Progenitor cell of endocrine pancreas (in vitro differentiated cells): ENCODE measurements around the gene KLHL11. TPM values are rescaled to one million over a fixed set of nuclear protein-coding genes. Genes with fewer than 3 reads are reported as not detected.

Source experiments
- DNase-seq: peaks from one replicate; pipeline ENCODE4 v3.0.0; 2021; ENCODE audit warnings: low spot score; ENCODE audit not compliant: unreplicated experiment
- H3K27ac Mint-ChIP-seq: 2 replicates; pipeline ENCODE4 v1.8.0; 2021; ENCODE audit warnings: mild to moderate bottlenecking, moderate library complexity, mixed read lengths
- H3K27me3 Mint-ChIP-seq: 2 replicates; pipeline ENCODE4 v1.8.0; 2021; ENCODE audit warnings: mixed read lengths
- H3K36me3 Mint-ChIP-seq: 2 replicates; pipeline ENCODE4 v1.8.0; 2022; ENCODE audit warnings: mixed read lengths; ENCODE audit not compliant: insufficient read depth
- H3K4me1 Mint-ChIP-seq: 2 replicates; pipeline ENCODE4 v1.8.0; 2021; ENCODE audit warnings: low read depth, mixed read lengths
- H3K4me3 Mint-ChIP-seq: 2 replicates; pipeline ENCODE4 v1.8.0; 2021; ENCODE audit warnings: low read depth, mild to moderate bottlenecking, moderate library complexity, mixed read lengths
- H3K9me3 Mint-ChIP-seq: 2 replicates; pipeline ENCODE4 v1.8.0; 2021; ENCODE audit warnings: low read depth, mixed read lengths
- CTCF ChIP-seq: fragments of 200-600 bp; sonication (generic); IDR thresholded peaks from one replicate; pipeline ENCODE4 v1.5.0; 2021; ENCODE audit warnings: antibody characterized with exemption, mild to moderate bottlenecking; ENCODE audit not compliant: unreplicated experiment
- total RNA-seq: library from RNA; stranded (reverse); gene quantifications from 2 replicates; pipeline ENCODE4 v1.2.1, GENCODE V29; 2021

The KLHL11 gene
- total RNA-seq, 1 donor from 2014 or later: 16.9 TPM

- no peaks in the 10 kb centered on the region for H3K9me3 Mint-ChIP-seq
- H3K4me3 Mint-ChIP-seq: peak within 1 kb of the TSS; percentile 91
- H3K36me3 Mint-ChIP-seq: peaks cover 3% of the 10 kb centered on the region
- H3K27ac Mint-ChIP-seq: peak within 1 kb of the TSS; percentile 95
- TF ChIP-seq CTCF: peak; percentile 10
- peaks cover 19% of the 10 kb centered on the region for H3K4me1 Mint-ChIP-seq
- peak; percentile 67 for DNase-seq
- no peaks in the 10 kb centered on the region for H3K27me3 Mint-ChIP-seq
These were observed 52.7 kb downstream of the KLHL11 start, which contains the start of gene FKBP10 for GRCh38 chr17:41812381-41813151. TSS of gene FKBP10 (plus strand) at chr17:41813004. CDS start at chr17:41813035, 31 bp downstream.

- H3K4me3 Mint-ChIP-seq: peak within 1 kb of the TSS; percentile 91
- H3K27me3 Mint-ChIP-seq: no peaks in the 10 kb centered on the region
- peak; percentile 73 for DNase-seq
- H3K36me3 Mint-ChIP-seq: peaks cover 3% of the 10 kb centered on the region
- peak; percentile 78 for TF ChIP-seq CTCF
- no peaks in the 10 kb centered on the region for H3K9me3 Mint-ChIP-seq
- peak within 1 kb of the TSS; percentile 95 for H3K27ac Mint-ChIP-seq
- H3K4me1 Mint-ChIP-seq: peaks cover 19% of the 10 kb centered on the region
These were observed 53.5 kb downstream of the KLHL11 start, which contains the start of gene P3H4 for GRCh38 chr17:41811549-41812380. TSS of gene P3H4 (minus strand) at chr17:41811949. CDS start at chr17:41811915, 34 bp downstream.

- peaks cover 3% of the 10 kb centered on the region for H3K36me3 Mint-ChIP-seq
- no peak for TF ChIP-seq CTCF
- no peak overlapping the region for H3K27ac Mint-ChIP-seq
- no peaks in the 10 kb centered on the region for H3K27me3 Mint-ChIP-seq
- H3K9me3 Mint-ChIP-seq: no peaks in the 10 kb centered on the region
- H3K4me1 Mint-ChIP-seq: peaks cover 19% of the 10 kb centered on the region
- peak overlapping the region; percentile 72 for H3K4me3 Mint-ChIP-seq
- DNase-seq: no peak
These were observed 54.3 kb downstream of the KLHL11 start for GRCh38 chr17:41810659-41811548.

- Mint-ChIP-seq H3K4me1 (peaks cover 10% of the 10 kb centered on the region), H3K27ac (no peak overlapping the region), H3K4me3 (no peak overlapping the region), H3K36me3 (peaks cover 5% of the 10 kb centered on the region), H3K9me3 (no peaks in the 10 kb centered on the region), H3K27me3 (no peaks in the 10 kb centered on the region)
- no peak for TF ChIP-seq CTCF
- DNase-seq: no peak
These were observed 58.4 kb downstream of the KLHL11 start for GRCh38 chr17:41806685-41807445.

Other genes starting within 250 kb of the KLHL11 start
- 0.22 and 0.46 TPM in 2 replicates for gene KRT17, start 240.8 kb downstream of the KLHL11 start, total RNA-seq
- 622 and 652 TPM in 2 replicates for gene EIF1, start 176.5 kb downstream of the KLHL11 start, total RNA-seq
- 28.1 and 32.0 TPM in 2 replicates for gene GAST, start 153.1 kb downstream of the KLHL11 start, total RNA-seq
- 13.7 and 14.9 TPM in 2 replicates for gene HAP1, start 130.8 kb downstream of the KLHL11 start, total RNA-seq
- 195 and 199 TPM in 2 replicates for gene JUP, start 78.7 kb downstream of the KLHL11 start, total RNA-seq
- gene P3H4, start 53.5 kb downstream of the KLHL11 start, total RNA-seq: 30.4 and 31.7 TPM in 2 replicates
- 154 and 155 TPM in 2 replicates for gene FKBP10, start 52.4 kb downstream of the KLHL11 start, total RNA-seq
- gene NT5C3B, start 29.2 kb downstream of the KLHL11 start, total RNA-seq: 105 and 115 TPM in 2 replicates
- gene KLHL10, start 27.6 kb downstream of the KLHL11 start, total RNA-seq: not detected in 2 replicates
- 186 and 188 TPM in 2 replicates for gene ACLY, start 53.5 kb upstream of the KLHL11 start, total RNA-seq
- gene ODAD4, start 65.2 kb upstream of the KLHL11 start, total RNA-seq: 6.3 and 7.1 TPM in 2 replicates
- gene CNP, start 101.4 kb upstream of the KLHL11 start, total RNA-seq: 98.7 and 102 TPM in 2 replicates
- gene DNAJC7, start 152.0 kb upstream of the KLHL11 start, total RNA-seq: 113 and 117 TPM in 2 replicates
- 44.8 and 48.1 TPM in 2 replicates for gene NKIRAS2, start 154.7 kb upstream of the KLHL11 start, total RNA-seq
- gene C17orf113, start 185.2 kb upstream of the KLHL11 start, total RNA-seq: 3.2 and 3.7 TPM in 2 replicates
- gene ZNF385C, start 233.1 kb upstream of the KLHL11 start, total RNA-seq: 2.7 TPM in 2 replicates
- 0.42 and 0.43 TPM in 2 replicates for gene DHX58, start 247.3 kb upstream of the KLHL11 start, total RNA-seq